Measurements from ENCODE around the gene RASA1.

RASA1 gene

GRCh38 chr5:87383216-87383615 is 115.5 kb downstream of the RASA1 start:
- no peaks in the 10 kb centered on the region for H3K79me2 ChIP-seq (ENCODE audit: insufficient read depth, low read length)
- no peaks in the 10 kb centered on the region for H3K9me3 ChIP-seq (ENCODE audit: low read length)
- H3K4me1 ChIP-seq (ENCODE audit: insufficient read depth, low read length, severe bottlenecking): no peaks in the 10 kb centered on the region
- no peak overlapping the region for H3K4me3 ChIP-seq (ENCODE audit: low read depth, low read length, poor library complexity, severe bottlenecking)
- peaks cover 6% of the 10 kb centered on the region; the same call in 1 of the 2 replicates for H3F3A ChIP-seq (ENCODE audit: insufficient read depth, low read length)
- no peak overlapping the region for H3K4me2 ChIP-seq (ENCODE audit: low read length)
- TF ChIP-seq CTCF (IDR thresholded peaks at IDR 0.05; ENCODE audit: low read length) (no peak), EZH2 (IDR thresholded peaks at IDR 0.05; ENCODE audit: borderline replicate concordance, low read length) (no peak)
- no peaks in the 10 kb centered on the region for H4K20me1 ChIP-seq (ENCODE audit: insufficient read depth, low read length)
- no peak overlapping the region for H3K27ac ChIP-seq (ENCODE audit: low read depth, low read length, poor library complexity, severe bottlenecking)
- H3K36me3 ChIP-seq (ENCODE audit: insufficient read depth, low read length): peaks cover 87% of the 10 kb centered on the region
- H2AFZ ChIP-seq (ENCODE audit: low read length): no peak overlapping the region
- no peaks in the 10 kb centered on the region for H3K27me3 ChIP-seq (ENCODE audit: insufficient read depth, low read length)
- H3K9ac ChIP-seq (ENCODE audit: low read length): no peak overlapping the region
- no peaks in the 10 kb centered on the region for H3K9me2 ChIP-seq (ENCODE audit: low read depth, low read length)

- Histone ChIP-seq H3K9ac (ENCODE audit: low read length) (no peak overlapping the region), H4K20me1 (ENCODE audit: insufficient read depth, low read length) (no peaks in the 10 kb centered on the region), H3K9me3 (ENCODE audit: low read length) (no peaks in the 10 kb centered on the region), H3K4me1 (ENCODE audit: insufficient read depth, low read length, severe bottlenecking) (no peaks in the 10 kb centered on the region), H3F3A (ENCODE audit: insufficient read depth, low read length) (peaks cover 6% of the 10 kb centered on the region; the same call in 1 of the 2 replicates), H3K27me3 (ENCODE audit: insufficient read depth, low read length) (no peaks in the 10 kb centered on the region), H3K36me3 (ENCODE audit: insufficient read depth, low read length) (peaks cover 87% of the 10 kb centered on the region), H3K4me2 (ENCODE audit: low read length) (no peak overlapping the region), H3K27ac (ENCODE audit: low read depth, low read length, poor library complexity, severe bottlenecking) (no peak overlapping the region), H3K4me3 (ENCODE audit: low read depth, low read length, poor library complexity, severe bottlenecking) (no peak overlapping the region), H3K9me2 (ENCODE audit: low read depth, low read length) (no peaks in the 10 kb centered on the region), H2AFZ (ENCODE audit: low read length) (no peak overlapping the region), H3K79me2 (ENCODE audit: insufficient read depth, low read length) (no peaks in the 10 kb centered on the region)
- TF ChIP-seq EZH2 (IDR thresholded peaks at IDR 0.05; ENCODE audit: borderline replicate concordance, low read length) (no peak), CTCF (IDR thresholded peaks at IDR 0.05; ENCODE audit: low read length) (no peak)
Observed at GRCh38 chr5:87385802-87386201, 118.1 kb downstream of the RASA1 start.

- Histone ChIP-seq H3F3A (ENCODE audit: insufficient read depth, low read length) (peaks cover 4% of the 10 kb centered on the region), H3K79me2 (ENCODE audit: insufficient read depth, low read length) (no peaks in the 10 kb centered on the region), H3K27me3 (ENCODE audit: insufficient read depth, low read length) (no peaks in the 10 kb centered on the region), H3K9me2 (ENCODE audit: low read depth, low read length) (no peaks in the 10 kb centered on the region), H3K9me3 (ENCODE audit: low read length) (no peaks in the 10 kb centered on the region), H3K4me3 (ENCODE audit: low read depth, low read length, poor library complexity, severe bottlenecking) (no peak overlapping the region), H3K9ac (ENCODE audit: low read length) (no peak overlapping the region), H3K27ac (ENCODE audit: low read depth, low read length, poor library complexity, severe bottlenecking) (no peak overlapping the region), H3K4me1 (ENCODE audit: insufficient read depth, low read length, severe bottlenecking) (no peaks in the 10 kb centered on the region), H3K36me3 (ENCODE audit: insufficient read depth, low read length) (peaks cover 87% of the 10 kb centered on the region), H4K20me1 (ENCODE audit: insufficient read depth, low read length) (no peaks in the 10 kb centered on the region), H3K4me2 (ENCODE audit: low read length) (no peak overlapping the region), H2AFZ (ENCODE audit: low read length) (no peak overlapping the region)
- no peak for TF ChIP-seq EZH2 (IDR thresholded peaks at IDR 0.05; ENCODE audit: borderline replicate concordance, low read length)
- TF ChIP-seq CTCF (IDR thresholded peaks at IDR 0.05; ENCODE audit: low read length): no peak
Observed at GRCh38 chr5:87388129-87388528, 120.4 kb downstream of the RASA1 start.

Data from OCI-LY1 (cell line).